ENCODE data around the gene PTP4A2.

Gene PTP4A2

DNA sequence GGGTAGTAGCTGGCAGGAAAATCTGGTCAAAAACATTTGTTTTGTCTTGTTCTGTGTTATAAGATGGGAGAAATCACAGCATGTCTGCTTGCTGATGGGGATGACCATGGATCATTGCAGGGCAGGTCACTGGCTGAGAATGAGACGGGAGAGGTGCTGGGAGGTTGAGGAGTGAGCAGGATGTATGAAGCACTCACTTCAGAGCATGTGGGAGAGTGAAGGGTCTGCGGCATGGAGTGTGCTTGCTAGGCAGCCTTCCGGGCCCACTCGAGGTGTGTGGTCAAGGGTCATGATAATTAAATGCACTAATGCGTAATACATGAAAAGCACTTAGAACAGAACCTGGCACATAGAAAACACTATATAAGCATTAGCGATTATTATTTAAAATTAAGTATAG is 80.3 kb downstream of the PTP4A2 start:
- no peak for DNase-seq

All from CD4-positive, alpha-beta T cell treated with Interleukin-10 for 1 hour (primary cell).